ENCODE data around the gene LRFN4. TPM values are rescaled to one million over a fixed set of nuclear protein-coding genes. Genes with fewer than 3 reads are reported as not detected.

LRFN4 gene
- polyA plus RNA-seq, 3 donors: 1.0 to 7.7 (median 1.7) TPM

DNA sequence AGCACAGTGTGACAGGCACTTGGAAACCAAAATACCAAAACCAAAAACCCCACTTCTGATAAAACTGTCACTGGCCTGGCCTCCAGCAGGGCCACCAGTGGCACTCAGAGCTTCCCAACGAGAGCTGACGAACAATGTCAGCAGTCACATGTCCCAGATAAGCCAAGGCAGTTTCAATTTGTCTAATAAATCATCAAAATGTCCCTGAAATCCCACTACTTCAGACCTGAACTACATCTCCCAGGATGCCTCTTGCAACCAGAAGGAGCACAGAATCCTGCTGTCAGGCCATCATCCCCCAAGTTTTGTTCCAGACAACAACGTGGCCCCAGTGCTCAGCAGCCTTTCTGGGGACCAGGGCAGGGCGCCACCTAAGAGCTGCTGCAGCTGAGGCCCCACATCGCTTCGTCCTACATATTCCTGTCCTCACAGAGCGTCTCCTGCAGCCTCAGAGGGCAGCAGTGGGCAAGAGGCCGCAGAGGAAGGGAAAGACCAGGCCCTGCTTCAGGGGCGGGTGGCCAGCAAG, 25.1 kb downstream of the LRFN4 start:
- no peaks in the 10 kb centered on the region for H3K9me3 ChIP-seq (replicated peaks in 1 of 2; ENCODE audit: control insufficient read depth in 1 of 2, insufficient read depth in 1 of 2, low read length in 2 of 2)
- peaks cover 0 to 2% (median 0%) of the 10 kb centered on the region in 7 donors for H3K9me3 Mint-ChIP-seq
- peaks cover 14% of the 10 kb centered on the region for H3K4me1 Mint-ChIP-seq
- no peak overlapping the region for H3K4me2 ChIP-seq (replicated peaks; ENCODE audit: extremely low read depth, low read length, poor library complexity, severe bottlenecking)
- H3K36me3 ChIP-seq (replicated peaks in 1 of 2; ENCODE audit: control insufficient read depth in 1 of 2, insufficient read depth in 2 of 2, low read length in 2 of 2): no peaks in the 10 kb centered on the region
- TF ChIP-seq, protein P1, sequence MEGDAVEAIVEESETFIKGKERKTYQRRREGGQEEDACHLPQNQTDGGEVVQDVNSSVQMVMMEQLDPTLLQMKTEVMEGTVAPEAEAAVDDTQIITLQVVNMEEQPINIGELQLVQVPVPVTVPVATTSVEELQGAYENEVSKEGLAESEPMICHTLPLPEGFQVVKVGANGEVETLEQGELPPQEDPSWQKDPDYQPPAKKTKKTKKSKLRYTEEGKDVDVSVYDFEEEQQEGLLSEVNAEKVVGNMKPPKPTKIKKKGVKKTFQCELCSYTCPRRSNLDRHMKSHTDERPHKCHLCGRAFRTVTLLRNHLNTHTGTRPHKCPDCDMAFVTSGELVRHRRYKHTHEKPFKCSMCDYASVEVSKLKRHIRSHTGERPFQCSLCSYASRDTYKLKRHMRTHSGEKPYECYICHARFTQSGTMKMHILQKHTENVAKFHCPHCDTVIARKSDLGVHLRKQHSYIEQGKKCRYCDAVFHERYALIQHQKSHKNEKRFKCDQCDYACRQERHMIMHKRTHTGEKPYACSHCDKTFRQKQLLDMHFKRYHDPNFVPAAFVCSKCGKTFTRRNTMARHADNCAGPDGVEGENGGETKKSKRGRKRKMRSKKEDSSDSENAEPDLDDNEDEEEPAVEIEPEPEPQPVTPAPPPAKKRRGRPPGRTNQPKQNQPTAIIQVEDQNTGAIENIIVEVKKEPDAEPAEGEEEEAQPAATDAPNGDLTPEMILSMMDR (IDR thresholded peaks at IDR 0.05): no peak
- no peak overlapping the region for H3K9ac ChIP-seq (ENCODE audit: insufficient read depth, low read length, poor library complexity, severe bottlenecking)
- 94% methylated on average over 9 of the region's 9 CpGs for WGBS (ENCODE audit: insufficient coverage)
- peaks cover 6% of the 10 kb centered on the region in 3 donors for H3K27me3 Mint-ChIP-seq (ENCODE audit: low read depth in 3 of 3)
- no peaks in the 10 kb centered on the region for H3K36me3 Mint-ChIP-seq
- H3K27me3 ChIP-seq (ENCODE audit: control insufficient read depth in 2 of 2, insufficient read depth in 2 of 2, low read length in 2 of 2): no peaks in the 10 kb centered on the region
- no peaks in the 10 kb centered on the region for H3K79me2 ChIP-seq (ENCODE audit: insufficient read depth, low read length)
- H3K4me3 ChIP-seq (replicated peaks in 1 of 3; ENCODE audit: low read depth in 2 of 3, low read length in 3 of 3): no peak overlapping the region
- peak overlapping the region in 1 of 7 donors; percentile 52 for H3K27ac Mint-ChIP-seq
- intact Hi-C loops (cut with micrococcal nuclease): loop anchor here in 1 of 2 donors (5.0 kb wide), 1 partner anchor 185 kb away; no protein-coding TSS in a partner anchor
- no peak overlapping the region for H3K4me3 Mint-ChIP-seq
- H4K20me1 ChIP-seq (ENCODE audit: insufficient read depth, low read length): no peaks in the 10 kb centered on the region
- no peak overlapping the region for H3K27ac ChIP-seq (ENCODE audit: low read depth in 1 of 2, low read length in 2 of 2)
- peaks cover 0 to 5% of the 10 kb centered on the region in 2 donors for H3K4me1 ChIP-seq (ENCODE audit: control insufficient read depth in 1 of 2, insufficient read depth in 2 of 2, low read length in 2 of 2)
- DNase-seq: no peak
- no peak overlapping the region for H2AFZ ChIP-seq (ENCODE audit: insufficient read depth, low read depth, low read length, poor library complexity, severe bottlenecking)

DNA sequence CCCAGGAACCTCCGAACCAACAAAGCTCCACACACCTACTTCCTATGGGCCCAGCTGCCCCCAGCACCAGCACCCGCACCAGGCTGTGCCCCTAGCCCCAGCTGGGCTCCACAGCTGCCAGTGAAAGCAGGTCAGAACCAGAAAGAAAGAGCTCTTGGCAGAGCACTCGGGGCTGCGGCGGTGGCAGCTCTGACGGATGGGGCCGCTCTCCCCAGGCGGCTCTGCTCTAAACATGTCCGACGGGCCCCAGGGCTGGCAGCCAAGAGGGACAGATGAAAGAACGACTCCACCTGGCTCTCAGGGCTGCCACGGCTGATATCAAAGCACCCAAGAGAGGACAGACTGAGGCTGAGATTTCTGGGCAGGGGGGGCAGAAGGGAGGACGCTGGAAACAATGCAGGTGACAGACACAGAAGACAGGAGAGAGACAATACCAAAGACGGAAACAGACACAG, 25.7 kb downstream of the LRFN4 start:
- intact Hi-C loops (cut with micrococcal nuclease): loop anchor here in 1 of 2 donors (5.0 kb wide), 1 partner anchor 185 kb away; no protein-coding TSS in a partner anchor
- H4K20me1 ChIP-seq (ENCODE audit: insufficient read depth, low read length): no peaks in the 10 kb centered on the region
- no peaks in the 10 kb centered on the region for H3K36me3 Mint-ChIP-seq
- peaks cover 0 to 2% (median 0%) of the 10 kb centered on the region in 7 donors for H3K9me3 Mint-ChIP-seq
- H3K4me3 Mint-ChIP-seq: no peak overlapping the region
- H3K36me3 ChIP-seq (replicated peaks in 1 of 2; ENCODE audit: control insufficient read depth in 1 of 2, insufficient read depth in 2 of 2, low read length in 2 of 2): no peaks in the 10 kb centered on the region
- H3K9ac ChIP-seq (ENCODE audit: insufficient read depth, low read length, poor library complexity, severe bottlenecking): no peak overlapping the region
- H3K4me1 ChIP-seq (ENCODE audit: control insufficient read depth in 1 of 2, insufficient read depth in 2 of 2, low read length in 2 of 2): peaks cover 0 to 5% of the 10 kb centered on the region in 2 donors
- peak overlapping the region in 1 of 7 donors; percentile 62 for H3K27ac Mint-ChIP-seq
- no peak overlapping the region for H3K27ac ChIP-seq (ENCODE audit: low read depth in 1 of 2, low read length in 2 of 2)
- 92% methylated on average over 13 of the region's 14 CpGs for WGBS (ENCODE audit: insufficient coverage)
- no peak overlapping the region for H3K4me2 ChIP-seq (replicated peaks; ENCODE audit: extremely low read depth, low read length, poor library complexity, severe bottlenecking)
- no peak for DNase-seq
- H2AFZ ChIP-seq (ENCODE audit: insufficient read depth, low read depth, low read length, poor library complexity, severe bottlenecking): no peak overlapping the region
- H3K27me3 ChIP-seq (ENCODE audit: control insufficient read depth in 2 of 2, insufficient read depth in 2 of 2, low read length in 2 of 2): no peaks in the 10 kb centered on the region
- no peak overlapping the region for H3K4me3 ChIP-seq (replicated peaks in 1 of 3; ENCODE audit: low read depth in 2 of 3, low read length in 3 of 3)
- H3K27me3 Mint-ChIP-seq (ENCODE audit: low read depth in 3 of 3): peaks cover 5 to 6% (median 6%) of the 10 kb centered on the region in 3 donors
- TF ChIP-seq, protein P1 (IDR thresholded peaks at IDR 0.05): no peak
- H3K79me2 ChIP-seq (ENCODE audit: insufficient read depth, low read length): no peaks in the 10 kb centered on the region
- H3K4me1 Mint-ChIP-seq: peaks cover 14% of the 10 kb centered on the region
- no peaks in the 10 kb centered on the region for H3K9me3 ChIP-seq (replicated peaks in 1 of 2; ENCODE audit: control insufficient read depth in 1 of 2, insufficient read depth in 1 of 2, low read length in 2 of 2)
